Natural killer cell treated with Interleukin-12 subunit alpha and Interleukin-12 subunit beta and Interleukin-15 and Interleukin-18, amount 100 ng/mL, for 72 hours (primary cell): Measurements from ENCODE around the gene NFIA. TPM values are rescaled to one million over a fixed set of nuclear protein-coding genes. Genes with fewer than 3 reads are reported as not detected.

Experiments
- ATAC-seq, 2 donors: fragments of 150-1000 bp; cut with Tn5 transposase in 1 of 2; sonication (Bioruptor Pico), chemical (Tn5 transposase) in 1 of 2; 2 replicates each; pipeline ENCODE4 v1.10.0; 2021
- DNase-seq: peaks from one replicate; pipeline ENCODE4 v3.0.0; 2022; ENCODE audit warnings: low spot score
- H3K27ac Mint-ChIP-seq, 2 donors: 1 replicate in 1 of 2; 2 replicates in 1 of 2; pipeline ENCODE4 v1.8.0; 2022; ENCODE audit warnings: mixed read lengths in 2 of 2, mild to moderate bottlenecking in 1 of 2, moderate library complexity in 1 of 2
- H3K27me3 Mint-ChIP-seq, 2 donors: 1 replicate in 1 of 2; 2 replicates in 1 of 2; pipeline ENCODE4 v1.8.0; 2022; ENCODE audit warnings: mixed read lengths in 2 of 2
- H3K36me3 Mint-ChIP-seq: one replicate; pipeline ENCODE4 v1.8.0; 2022; ENCODE audit warnings: mixed read lengths
- H3K4me1 Mint-ChIP-seq, 2 donors: 1 replicate in 1 of 2; 2 replicates in 1 of 2; pipeline ENCODE4 v1.8.0; 2022; ENCODE audit warnings: low read depth in 2 of 2, mixed read lengths in 2 of 2, mild to moderate bottlenecking in 1 of 2
- H3K4me3 Mint-ChIP-seq: one replicate; pipeline ENCODE4 v1.8.0; 2022; ENCODE audit warnings: mixed read lengths
- H3K9me3 Mint-ChIP-seq: 2 replicates; pipeline ENCODE4 v1.8.0; 2022; ENCODE audit warnings: mixed read lengths
- total RNA-seq, 2 donors: library from RNA; stranded (reverse); gene quantifications; one replicate each; pipeline ENCODE4 v1.2.3, GENCODE V29; 2022

The NFIA gene
- total RNA-seq, 2 donors from 2014 or later: 0.14 to 7.3 TPM

GRCh38 chr1:61353797-61354406, 271.5 kb downstream of the NFIA start:
- Mint-ChIP-seq H3K27me3 (peaks cover 0 to 2% of the 10 kb centered on the region in 2 donors), H3K9me3 (no peaks in the 10 kb centered on the region), H3K27ac (no peak overlapping the region), H3K36me3 (no peaks in the 10 kb centered on the region), H3K4me3 (no peak overlapping the region), H3K4me1 (peaks cover 4 to 12% of the 10 kb centered on the region in 2 donors)
- DNase-seq (no peak), ATAC-seq (no peak)

GRCh38 chr1:61356016-61356415, 273.7 kb downstream of the NFIA start:
- H3K27ac Mint-ChIP-seq: no peak overlapping the region
- peaks cover 0 to 2% of the 10 kb centered on the region in 2 donors for H3K27me3 Mint-ChIP-seq
- H3K36me3 Mint-ChIP-seq: no peaks in the 10 kb centered on the region
- H3K4me3 Mint-ChIP-seq: no peak overlapping the region
- DNase-seq (no peak), ATAC-seq (no peak)
- H3K9me3 Mint-ChIP-seq: no peaks in the 10 kb centered on the region
- H3K4me1 Mint-ChIP-seq: peaks cover 4 to 12% of the 10 kb centered on the region in 2 donors

- peaks cover 0 to 2% of the 10 kb centered on the region in 2 donors for H3K27me3 Mint-ChIP-seq
- no peak overlapping the region for H3K27ac Mint-ChIP-seq
- no peak overlapping the region for H3K4me3 Mint-ChIP-seq
- H3K4me1 Mint-ChIP-seq: peaks cover 4 to 12% of the 10 kb centered on the region in 2 donors
- no peaks in the 10 kb centered on the region for H3K9me3 Mint-ChIP-seq
- ATAC-seq (no peak), DNase-seq (no peak)
- no peaks in the 10 kb centered on the region for H3K36me3 Mint-ChIP-seq
These were observed 274.6 kb downstream of the NFIA start for GRCh38 chr1:61356995-61357394.

GRCh38 chr1:61357539-61357938, 275.2 kb downstream of the NFIA start:
- Mint-ChIP-seq H3K27ac (no peak overlapping the region), H3K4me3 (no peak overlapping the region), H3K36me3 (no peaks in the 10 kb centered on the region), H3K9me3 (no peaks in the 10 kb centered on the region), H3K4me1 (peaks cover 4 to 11% of the 10 kb centered on the region in 2 donors), H3K27me3 (peaks cover 0 to 2% of the 10 kb centered on the region in 2 donors)
- no peak for DNase-seq
- no peak for ATAC-seq

- no peak for ATAC-seq
- peaks cover 0 to 7% of the 10 kb centered on the region in 2 donors for H3K4me1 Mint-ChIP-seq
- peaks cover 0 to 2% of the 10 kb centered on the region in 2 donors for H3K27me3 Mint-ChIP-seq
- no peak overlapping the region for H3K27ac Mint-ChIP-seq
- H3K9me3 Mint-ChIP-seq: no peaks in the 10 kb centered on the region
- no peak for DNase-seq
- no peak overlapping the region for H3K4me3 Mint-ChIP-seq
- no peaks in the 10 kb centered on the region for H3K36me3 Mint-ChIP-seq
These were observed 276.6 kb downstream of the NFIA start for GRCh38 chr1:61358770-61359455.

GRCh38 chr1:61361931-61362330, 279.6 kb downstream of the NFIA start:
- no peak for ATAC-seq
- H3K4me1 Mint-ChIP-seq: peaks cover 0 to 4% of the 10 kb centered on the region in 2 donors
- H3K36me3 Mint-ChIP-seq: no peaks in the 10 kb centered on the region
- no peaks in the 10 kb centered on the region for H3K9me3 Mint-ChIP-seq
- no peak for DNase-seq
- H3K4me3 Mint-ChIP-seq: no peak overlapping the region
- peaks cover 0 to 2% of the 10 kb centered on the region in 2 donors for H3K27me3 Mint-ChIP-seq
- H3K27ac Mint-ChIP-seq: no peak overlapping the region

GRCh38 chr1:61362351-61362750, 280.0 kb downstream of the NFIA start:
- Mint-ChIP-seq H3K4me1 (peaks cover 0 to under 1% of the 10 kb centered on the region in 2 donors), H3K27me3 (peaks cover 0 to 2% of the 10 kb centered on the region in 2 donors), H3K36me3 (no peaks in the 10 kb centered on the region), H3K27ac (no peak overlapping the region), H3K4me3 (no peak overlapping the region), H3K9me3 (no peaks in the 10 kb centered on the region)
- no peak for ATAC-seq
- DNase-seq: no peak

GRCh38 chr1:61368366-61368765, 286.0 kb downstream of the NFIA start:
- Mint-ChIP-seq H3K4me3 (no peak overlapping the region), H3K4me1 (no peaks in the 10 kb centered on the region), H3K27me3 (no peaks in the 10 kb centered on the region), H3K9me3 (no peaks in the 10 kb centered on the region), H3K27ac (no peak overlapping the region), H3K36me3 (no peaks in the 10 kb centered on the region)
- DNase-seq: no peak
- ATAC-seq: no peak

- DNase-seq: no peak
- H3K27ac Mint-ChIP-seq: no peak overlapping the region
These were observed 286.5 kb downstream of the NFIA start for GRCh38 chr1:61368876-61369275.

GRCh38 chr1:61370177-61370912, 288.0 kb downstream of the NFIA start:
- no peak overlapping the region for H3K27ac Mint-ChIP-seq

More at GRCh38 chr1:61368876-61369275, 286.5 kb downstream of the NFIA start:
- no peaks in the 10 kb centered on the region for H3K27me3 Mint-ChIP-seq
- no peak for ATAC-seq
- H3K4me3 Mint-ChIP-seq: no peak overlapping the region
- no peaks in the 10 kb centered on the region for H3K9me3 Mint-ChIP-seq
- no peaks in the 10 kb centered on the region for H3K36me3 Mint-ChIP-seq
- H3K4me1 Mint-ChIP-seq: no peaks in the 10 kb centered on the region

GRCh38 chr1:61370913-61371279, 288.5 kb downstream of the NFIA start:
- peaks cover 5 to 9% of the 10 kb centered on the region in 2 donors for H3K27me3 Mint-ChIP-seq
- no peaks in the 10 kb centered on the region for H3K9me3 Mint-ChIP-seq
- no peaks in the 10 kb centered on the region for H3K4me1 Mint-ChIP-seq
- ATAC-seq: no peak
- no peak for DNase-seq
- H3K36me3 Mint-ChIP-seq: no peaks in the 10 kb centered on the region
- H3K27ac Mint-ChIP-seq: no peak overlapping the region
- H3K4me3 Mint-ChIP-seq: no peak overlapping the region

More at GRCh38 chr1:61370177-61370912, 288.0 kb downstream of the NFIA start:
- H3K9me3 Mint-ChIP-seq: no peaks in the 10 kb centered on the region
- H3K4me1 Mint-ChIP-seq: no peaks in the 10 kb centered on the region
- H3K27me3 Mint-ChIP-seq: peaks cover 0 to 6% of the 10 kb centered on the region in 2 donors
- DNase-seq: no peak
- no peaks in the 10 kb centered on the region for H3K36me3 Mint-ChIP-seq
- H3K4me3 Mint-ChIP-seq: no peak overlapping the region
- no peak for ATAC-seq

GRCh38 chr1:61372944-61373343, 290.6 kb downstream of the NFIA start:
- Mint-ChIP-seq H3K27ac (no peak overlapping the region), H3K36me3 (no peaks in the 10 kb centered on the region), H3K9me3 (no peaks in the 10 kb centered on the region), H3K4me1 (no peaks in the 10 kb centered on the region), H3K4me3 (no peak overlapping the region), H3K27me3 (peaks cover 7 to 9% of the 10 kb centered on the region in 2 donors)
- DNase-seq (no peak), ATAC-seq (no peak)

GRCh38 chr1:61374156-61374555, 291.8 kb downstream of the NFIA start:
- no peaks in the 10 kb centered on the region for H3K9me3 Mint-ChIP-seq
- DNase-seq (no peak), ATAC-seq (no peak)
- no peak overlapping the region for H3K27ac Mint-ChIP-seq
- no peaks in the 10 kb centered on the region for H3K4me1 Mint-ChIP-seq
- H3K4me3 Mint-ChIP-seq: no peak overlapping the region
- no peaks in the 10 kb centered on the region for H3K36me3 Mint-ChIP-seq
- H3K27me3 Mint-ChIP-seq: peaks cover 7 to 9% of the 10 kb centered on the region in 2 donors
